HG03378 (cell line): ENCODE measurements around the gene USP5.

Source experiments
- ATAC-seq: cut with Tn5 transposase; IDR thresholded peaks from one replicate; pipeline ENCODE4 v1.9.1; 2021; ENCODE audit warnings: mild to moderate bottlenecking, moderate library complexity; ENCODE audit not compliant: unreplicated experiment

Gene USP5

GRCh38 chr12:6914246-6914946 is 62.4 kb downstream of the USP5 start, which contains the start of gene ENO2:
TSS of gene ENO2 (plus strand) at chr12:6914580. CDS start at chr12:6915833, 1,253 bp downstream.
- no peak for ATAC-seq

- no peak for ATAC-seq
Observed at GRCh38 chr12:6914947-6915788, 63.2 kb downstream of the USP5 start.

DNA sequence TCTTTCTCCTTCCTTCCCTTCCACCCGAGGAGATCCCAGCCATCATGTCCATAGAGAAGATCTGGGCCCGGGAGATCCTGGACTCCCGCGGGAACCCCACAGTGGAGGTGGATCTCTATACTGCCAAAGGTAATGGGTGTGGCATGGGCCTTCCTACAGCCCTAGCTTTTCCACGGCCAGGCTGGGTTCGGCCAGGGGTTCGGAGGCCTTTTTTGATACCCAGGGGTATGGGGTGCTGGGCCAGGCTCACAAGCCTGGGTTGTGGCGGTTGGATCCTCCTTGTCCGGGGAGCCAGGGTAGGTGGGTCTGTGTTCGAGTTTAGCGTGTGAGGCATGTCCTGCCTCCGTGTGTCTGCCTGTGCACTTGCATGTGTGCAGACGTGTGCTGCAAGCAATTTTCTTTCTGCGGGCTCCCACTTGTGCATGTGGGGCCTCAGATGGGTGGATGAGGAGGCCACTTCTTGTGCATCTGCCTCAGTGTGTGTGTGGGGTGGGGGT is 63.9 kb downstream of the USP5 start:
- no peak for ATAC-seq
